Fibroblast of lung (primary cell): ENCODE measurements around the gene HES7. TPM values are rescaled to one million over a fixed set of nuclear protein-coding genes. Genes with fewer than 3 reads are reported as not detected.

ENCODE experiments used
- DNase-seq, 2 donors: peaks; one replicate each; pipeline versions ENCODE4 v3.0.0 to v3.0.0-alpha.2; 2010; ENCODE audit warnings: low read depth in 2 of 2
- H2AFZ ChIP-seq: 2 replicates; pipeline ENCODE4 v1.5.1; 2012; ENCODE audit warnings: low read length, control low read depth, inconsistent platforms
- H3K27ac ChIP-seq: 2 replicates; pipeline ENCODE4 v1.5.1; 2011; ENCODE audit warnings: low read length, control low read depth; ENCODE audit not compliant: insufficient read depth
- H3K27me3 ChIP-seq: 2 replicates; pipeline ENCODE4 v1.5.1; 2011; ENCODE audit warnings: mild to moderate bottlenecking, low read length; ENCODE audit not compliant: control insufficient read depth, insufficient read depth
- H3K36me3 ChIP-seq: 2 replicates; pipeline ENCODE4 v1.5.1; 2011; ENCODE audit warnings: low read length; ENCODE audit not compliant: control insufficient read depth, insufficient read depth
- H3K4me1 ChIP-seq: 2 replicates; pipeline ENCODE4 v1.5.1; 2011; ENCODE audit warnings: low read length; ENCODE audit not compliant: control insufficient read depth, insufficient read depth; ENCODE audit errors: extremely low read depth
- H3K4me2 ChIP-seq: 2 replicates; pipeline ENCODE4 v1.5.1; 2011; ENCODE audit warnings: low read length, control low read depth; ENCODE audit not compliant: insufficient read depth; ENCODE audit errors: extremely low read depth
- H3K4me3 ChIP-seq, 4 experiments: fragments of 200-600 bp in 1 of 4; sonication (generic) in 1 of 4; replicated peaks in 1 of 4; 2 replicates each; pipeline ENCODE4 v1.5.1; 2011 to 2016; ENCODE audit warnings: low read length in 4 of 4, low read depth in 3 of 4, mild to moderate bottlenecking in 3 of 4, control low read depth in 2 of 4, inconsistent platforms in 1 of 4, mixed read lengths in 1 of 4; ENCODE audit not compliant: insufficient read depth in 1 of 4; ENCODE audit errors: control extremely low read depth in 1 of 4
- H3K79me2 ChIP-seq: 2 replicates; pipeline ENCODE4 v1.5.1; 2012; ENCODE audit warnings: mild to moderate bottlenecking, low read length, inconsistent platforms; ENCODE audit not compliant: control insufficient read depth, insufficient read depth
- H3K9ac ChIP-seq: 2 replicates; pipeline ENCODE4 v1.5.1; 2011; ENCODE audit warnings: mild to moderate bottlenecking, low read length, control low read depth; ENCODE audit not compliant: insufficient read depth
- H3K9me3 ChIP-seq: 2 replicates; pipeline ENCODE4 v1.5.1; 2012; ENCODE audit warnings: low read depth, low read length; ENCODE audit not compliant: control insufficient read depth, insufficient read depth
- H4K20me1 ChIP-seq: 2 replicates; pipeline ENCODE4 v1.5.1; 2011; ENCODE audit warnings: low read length; ENCODE audit not compliant: control insufficient read depth, insufficient read depth; ENCODE audit errors: extremely low read depth
- CTCF ChIP-seq, 2 donors: IDR thresholded peaks in 1 of 2; conservative IDR thresholded peaks in 1 of 2; 1 replicate in 1 of 2; 2 replicates in 1 of 2; pipeline ENCODE4 v1.5.1; 2011 to 2012; ENCODE audit warnings: low read length in 2 of 2, control low read depth in 1 of 2, inconsistent platforms in 1 of 2, low read depth in 1 of 2, mild to moderate bottlenecking in 1 of 2
- EZH2 ChIP-seq: IDR thresholded peaks from 2 replicates; pipeline ENCODE4 v1.5.1; 2012; ENCODE audit warnings: low read length, control low read depth, mild to moderate bottlenecking; ENCODE audit errors: missing control alignments
- polyA plus RNA-seq, 2 donors: library from polyadenylated mRNA; depleted of rRNA in 1 of 2; stranded (reverse) in 1 of 2; unstranded in 1 of 2; fragments of >200 nt; gene quantifications; 2 replicates each; pipeline ENCODE4 v1.2.1, GENCODE V29; 2011 to 2012; ENCODE audit warnings: missing spikeins in 1 of 2
- total RNA-seq: library from RNA; depleted of rRNA; stranded (reverse); fragments of >200 nt; gene quantifications from 2 replicates; pipeline ENCODE4 v1.2.1, GENCODE V29; 2014

HES7 gene
- total and polyA plus RNA-seq, 2 donors (not counting 1 experiment from before 2014, with no cell fraction given): under 0.01 TPM; not detected in 1

- Histone ChIP-seq H3K36me3 (peaks cover 28% of the 10 kb centered on the region), H2AFZ (no peak overlapping the region), H3K27ac (no peak overlapping the region), H3K27me3 (no peaks in the 10 kb centered on the region), H3K9ac (no peak overlapping the region), H3K9me3 (no peaks in the 10 kb centered on the region), H3K79me2 (peaks cover 2% of the 10 kb centered on the region), H3K4me3 (no peak overlapping the region), H3K4me1 (peaks cover 14% of the 10 kb centered on the region), H4K20me1 (no peaks in the 10 kb centered on the region), H3K4me2 (no peak overlapping the region)
- no peak for TF ChIP-seq EZH2
- no peak for TF ChIP-seq CTCF (conservative IDR thresholded peaks at IDR 0.05 in 1 of 2, IDR thresholded peaks at IDR 0.05 in 1 of 2; ENCODE audit: low read depth in 1 of 2, low read length in 2 of 2)
- no peak for DNase-seq
Observed at GRCh38 chr17:8149419-8150193, 25.7 kb upstream of the HES7 start.

GRCh38 chr17:8148560-8148959, 24.7 kb upstream of the HES7 start:
- H3K4me3 ChIP-seq: no peak overlapping the region
- peaks cover 2% of the 10 kb centered on the region for H3K79me2 ChIP-seq
- H2AFZ ChIP-seq: no peak overlapping the region
- no peaks in the 10 kb centered on the region for H3K27me3 ChIP-seq
- no peaks in the 10 kb centered on the region for H3K9me3 ChIP-seq
- peaks cover 12% of the 10 kb centered on the region for H3K4me1 ChIP-seq
- H3K36me3 ChIP-seq: peaks cover 30% of the 10 kb centered on the region
- no peak overlapping the region for H3K27ac ChIP-seq
- H4K20me1 ChIP-seq: no peaks in the 10 kb centered on the region
- no peak overlapping the region for H3K4me2 ChIP-seq
- DNase-seq: no peak
- H3K9ac ChIP-seq: no peak overlapping the region
- TF ChIP-seq EZH2 (no peak), CTCF (conservative IDR thresholded peaks at IDR 0.05 in 1 of 2, IDR thresholded peaks at IDR 0.05 in 1 of 2; ENCODE audit: low read depth in 1 of 2, low read length in 2 of 2) (no peak)

GRCh38 chr17:8147805-8148404, 24.0 kb upstream of the HES7 start:
- no peak overlapping the region for H3K27ac ChIP-seq
- H2AFZ ChIP-seq: no peak overlapping the region
- H3K9ac ChIP-seq: no peak overlapping the region
- H3K27me3 ChIP-seq: no peaks in the 10 kb centered on the region
- peaks cover 30% of the 10 kb centered on the region for H3K36me3 ChIP-seq
- no peaks in the 10 kb centered on the region for H3K9me3 ChIP-seq
- H3K4me3 ChIP-seq: no peak overlapping the region
- DNase-seq: no peak
- no peak overlapping the region for H3K4me2 ChIP-seq
- H3K4me1 ChIP-seq: peaks cover 7% of the 10 kb centered on the region
- H3K79me2 ChIP-seq: peaks cover 2% of the 10 kb centered on the region
- H4K20me1 ChIP-seq: no peaks in the 10 kb centered on the region
- TF ChIP-seq EZH2 (no peak), CTCF (conservative IDR thresholded peaks at IDR 0.05 in 1 of 2, IDR thresholded peaks at IDR 0.05 in 1 of 2; ENCODE audit: low read depth in 1 of 2, low read length in 2 of 2) (no peak)
